GM21825 (cell line): ENCODE measurements around the gene SYNGR2.
"Not testable (repeated sequence)": the region's sequence is repeated elsewhere in the genome, so short reads cannot be mapped to it uniquely, and the experiment has no call there.

Experiments used
- ATAC-seq: cut with Tn5 transposase; IDR thresholded peaks from one replicate; pipeline ENCODE4 v1.9.1; 2021; ENCODE audit warnings: mild to moderate bottlenecking, moderate library complexity; ENCODE audit not compliant: unreplicated experiment

The SYNGR2 gene

GRCh38 chr17:78170692-78171590, 2.6 kb downstream of the SYNGR2 start:
- no peak for ATAC-seq

- ATAC-seq = not testable (repeated sequence)
These were observed 3.3 kb downstream of the SYNGR2 start for GRCh38 chr17:78171591-78172248.

GRCh38 chr17:78172249-78173051, 4.1 kb downstream of the SYNGR2 start:
- ATAC-seq = no peak

- peak; percentile 33 for ATAC-seq
These were observed 4.8 kb downstream of the SYNGR2 start for GRCh38 chr17:78173097-78173715.

GRCh38 chr17:78174346-78174869, 6.0 kb downstream of the SYNGR2 start:
- ATAC-seq = no peak

- ATAC-seq = no peak
These were observed 6.7 kb downstream of the SYNGR2 start for GRCh38 chr17:78174870-78175642.

- no peak for ATAC-seq
These were observed 7.2 kb downstream of the SYNGR2 start for GRCh38 chr17:78175643-78175981.

GRCh38 chr17:78176548-78177025, 8.2 kb downstream of the SYNGR2 start:
- ATAC-seq = no peak

GRCh38 chr17:78179372-78179771, 11.0 kb downstream of the SYNGR2 start:
- ATAC-seq = no peak

- no peak for ATAC-seq
These were observed 11.7 kb downstream of the SYNGR2 start for GRCh38 chr17:78180083-78180482.

GRCh38 chr17:78180508-78180907, 12.1 kb downstream of the SYNGR2 start:
- ATAC-seq = no peak

GRCh38 chr17:78182504-78182903, 14.1 kb downstream of the SYNGR2 start:
- no peak for ATAC-seq

- no peak for ATAC-seq
These were observed 15.5 kb downstream of the SYNGR2 start for GRCh38 chr17:78183916-78184315.

- ATAC-seq = no peak
These were observed 16.0 kb downstream of the SYNGR2 start for GRCh38 chr17:78184351-78184750.

GRCh38 chr17:78184868-78185267, 16.5 kb downstream of the SYNGR2 start:
- ATAC-seq = no peak

GRCh38 chr17:78185981-78186691, 17.8 kb downstream of the SYNGR2 start:
- no peak for ATAC-seq

- peak; percentile 93 for ATAC-seq
These were observed 18.6 kb downstream of the SYNGR2 start, which contains the start of the genes AFMID and TK1 for GRCh38 chr17:78186692-78187595. TSS of gene AFMID (plus strand) at chr17:78187362. CDS start at chr17:78187371, 9 bp downstream. TSS of gene TK1 (minus strand) at chr17:78187052. CDS start at chr17:78186994, 58 bp downstream.

GRCh38 chr17:78196716-78197115, 28.3 kb downstream of the SYNGR2 start:
- ATAC-seq = no peak
